Activated CD8-positive, alpha-beta memory T cell treated with anti-CD3 and anti-CD28 coated beads for 4 hours (primary cell): ENCODE results near the gene ZCWPW1.
"Not testable (repeated sequence)": the region's sequence is repeated elsewhere in the genome, so short reads cannot be mapped to it uniquely, and the experiment has no call there.

Source experiments
- DNase-seq, 2 donors: peaks; one replicate each; pipeline ENCODE4 v3.0.0-alpha.2; 2020; ENCODE audit warnings: low read depth in 2 of 2

The ZCWPW1 gene

GRCh38 chr7:100352984-100353684 is 75.4 kb downstream of the ZCWPW1 start:
- no peak for DNase-seq

DNA sequence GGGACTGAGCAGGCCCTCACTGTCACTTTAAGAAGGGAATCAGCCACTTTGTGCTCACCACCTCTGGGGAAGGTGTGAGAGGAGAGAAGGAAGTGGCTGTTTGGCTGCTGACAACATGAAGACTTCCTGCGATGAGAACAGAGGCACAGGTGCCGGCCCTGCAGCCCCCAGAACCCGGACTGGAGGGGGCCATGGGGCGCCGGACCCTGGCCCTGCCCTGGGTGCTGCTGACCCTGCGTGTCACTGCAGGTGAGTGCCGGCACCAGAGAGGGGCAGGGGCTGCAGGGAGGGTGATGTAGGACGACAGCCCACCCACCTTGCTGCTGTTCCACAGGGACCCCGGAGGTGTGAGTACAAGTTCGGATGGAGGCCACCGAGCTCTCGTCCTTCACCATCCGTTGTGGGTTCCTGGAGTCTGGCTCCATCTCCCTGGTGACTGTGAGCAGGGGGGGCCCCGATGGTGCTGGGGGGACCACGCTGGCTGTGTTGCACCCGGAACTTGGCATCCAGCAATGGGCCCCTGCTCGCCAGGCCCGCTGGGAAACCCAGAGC is 76.2 kb downstream of the ZCWPW1 start:
- not testable (repeated sequence) for DNase-seq

GRCh38 chr7:100351657-100352058 is 76.8 kb downstream of the ZCWPW1 start:
- DNase-seq: no peak
